ENCODE data around the gene FAM117B. TPM values are rescaled to one million over a fixed set of nuclear protein-coding genes. Genes with fewer than 3 reads are reported as not detected.

Gene FAM117B
- total and polyA plus RNA-seq, 7 donors: 3.6 to 8.9 (median 4.6) TPM

- 87 to 96% methylated on average over 2 of the region's 2 CpGs for WGBS, 2 donors
- Histone ChIP-seq H3K4me3 (no peak overlapping the region), H3K4me1 (no peaks in the 10 kb centered on the region), H3K36me3 (no peaks in the 10 kb centered on the region), H3K27ac (no peak overlapping the region), H3K27me3 (no peaks in the 10 kb centered on the region), H3K9me3 (no peaks in the 10 kb centered on the region)
- TF ChIP-seq CTCF (IDR thresholded peaks at IDR 0.05): no peak
- no peak for TF ChIP-seq EP300 (IDR thresholded peaks at IDR 0.05)
- TF ChIP-seq POLR2A (IDR thresholded peaks at IDR 0.05): no peak
- TF ChIP-seq POLR2AphosphoS5 (IDR thresholded peaks at IDR 0.05): no peak
- intact Hi-C loops (cut with DNase I): no loop called here
- DNase-seq: no peak
These were observed 35.7 kb upstream of the FAM117B start for GRCh38 chr2:202599105-202599504.

DNA sequence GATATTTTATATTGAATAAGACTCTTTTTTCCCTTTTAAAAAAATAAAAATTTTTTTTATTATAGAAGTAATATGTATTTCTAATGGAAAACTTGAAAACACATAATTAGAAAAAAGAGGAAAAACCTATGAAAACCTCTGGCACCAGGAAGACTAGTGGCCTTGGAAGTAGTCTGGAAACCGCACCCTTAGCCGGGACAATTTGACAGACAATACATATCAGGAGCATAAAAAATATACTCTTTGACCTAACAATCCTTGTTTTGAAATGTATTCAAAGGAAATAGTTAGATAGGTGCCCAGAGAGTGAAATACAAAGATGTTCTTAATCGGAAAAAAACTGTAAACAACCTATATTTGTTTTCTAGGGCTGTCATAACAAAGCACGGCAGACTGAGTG is 34.9 kb upstream of the FAM117B start:
- Histone ChIP-seq H3K36me3 (no peaks in the 10 kb centered on the region), H3K27me3 (no peaks in the 10 kb centered on the region), H3K4me3 (no peak overlapping the region), H3K27ac (no peak overlapping the region), H3K9me3 (no peaks in the 10 kb centered on the region), H3K4me1 (no peaks in the 10 kb centered on the region)
- intact Hi-C loops (cut with DNase I): no loop called here
- DNase-seq: no peak
- no peak for TF ChIP-seq CTCF (IDR thresholded peaks at IDR 0.05)
- no peak for TF ChIP-seq EP300 (IDR thresholded peaks at IDR 0.05)
- no peak for TF ChIP-seq POLR2A (IDR thresholded peaks at IDR 0.05)
- no peak for TF ChIP-seq POLR2AphosphoS5 (IDR thresholded peaks at IDR 0.05)
- WGBS, 2 donors: 16 to 60% methylated on average over 4 of the region's 4 CpGs

DNA sequence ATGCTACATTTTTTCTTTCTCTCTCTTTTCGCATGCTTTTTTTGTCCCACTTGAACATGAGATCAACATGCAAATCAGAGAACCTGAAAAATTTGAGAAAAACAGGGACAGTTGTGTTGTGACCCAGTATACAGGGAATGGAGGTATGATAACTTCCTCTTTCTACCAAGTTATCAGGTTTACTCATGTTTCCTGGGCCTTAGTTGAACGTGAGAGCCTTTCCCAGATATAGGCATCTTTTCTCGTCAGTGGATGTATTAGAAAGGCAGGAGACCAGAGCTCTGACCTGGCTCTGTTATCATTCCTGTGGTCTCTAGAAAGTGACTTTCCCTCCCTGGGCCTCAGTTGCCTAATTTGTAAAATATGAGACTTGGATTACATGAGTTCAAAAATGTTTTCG is 30.1 kb upstream of the FAM117B start:
- Histone ChIP-seq H3K36me3 (no peaks in the 10 kb centered on the region), H3K27me3 (no peaks in the 10 kb centered on the region), H3K27ac (no peak overlapping the region), H3K4me1 (no peaks in the 10 kb centered on the region), H3K9me3 (no peaks in the 10 kb centered on the region), H3K4me3 (no peak overlapping the region)
- TF ChIP-seq POLR2AphosphoS5 (IDR thresholded peaks at IDR 0.05): no peak
- WGBS, 2 donors: 73 to 84% methylated on average over 4 of the region's 4 CpGs
- intact Hi-C loops (cut with DNase I): no loop called here
- DNase-seq: no peak

GRCh38 chr2:202605174-202605573 is 29.6 kb upstream of the FAM117B start:
- DNase-seq: no peak
- Histone ChIP-seq H3K4me3 (no peak overlapping the region), H3K27me3 (no peaks in the 10 kb centered on the region), H3K27ac (no peak overlapping the region), H3K4me1 (no peaks in the 10 kb centered on the region), H3K36me3 (no peaks in the 10 kb centered on the region), H3K9me3 (no peaks in the 10 kb centered on the region)
- WGBS, 2 donors: 87 to 96% methylated on average over 1 of the region's 1 CpG
- TF ChIP-seq POLR2A (IDR thresholded peaks at IDR 0.05): no peak
- no peak for TF ChIP-seq CTCF (IDR thresholded peaks at IDR 0.05)
- TF ChIP-seq EP300 (IDR thresholded peaks at IDR 0.05): no peak
- no peak for TF ChIP-seq POLR2AphosphoS5 (IDR thresholded peaks at IDR 0.05)
- intact Hi-C loops (cut with DNase I): no loop called here

GRCh38 chr2:202608142-202608852 is 26.5 kb upstream of the FAM117B start:
- Histone ChIP-seq H3K4me1 (no peaks in the 10 kb centered on the region), H3K4me3 (no peak overlapping the region), H3K27ac (peak overlapping the region in 1 of 4 donors; percentile 4), H3K36me3 (no peaks in the 10 kb centered on the region), H3K9me3 (no peaks in the 10 kb centered on the region), H3K27me3 (no peaks in the 10 kb centered on the region)
- no peak for DNase-seq
- TF ChIP-seq POLR2AphosphoS5 (IDR thresholded peaks at IDR 0.05) (no peak), POLR2A (IDR thresholded peaks at IDR 0.05) (no peak), EP300 (IDR thresholded peaks at IDR 0.05) (no peak), CTCF (IDR thresholded peaks at IDR 0.05) (no peak)
- intact Hi-C loops (cut with DNase I): no loop called here
- 78 to 93% methylated on average over 2 of the region's 2 CpGs for WGBS, 2 donors

All from sigmoid colon (tissue), 7 donors.